GM23338 (cell line): ENCODE measurements around the gene RAB2B. TPM values are rescaled to one million over a fixed set of nuclear protein-coding genes. Genes with fewer than 3 reads are reported as not detected.
A peak's percentile ranks its signal among the peaks of the same experiment; 100 is the strongest.

Source experiments
- ATAC-seq: fragments of 200-7000 bp; cut with Tn5 transposase; 3 replicates; pipeline ENCODE4 v1.9.1; 2020
- DNase-seq: peaks from one replicate; pipeline ENCODE4 v3.0.0-alpha.2; 2015; ENCODE audit warnings: low spot score
- H2AFZ ChIP-seq: fragments of 200-600 bp; sonication (generic); 2 replicates; pipeline ENCODE4 v1.8.0; 2016; ENCODE audit warnings: antibody characterized with exemption, mild to moderate bottlenecking, moderate library complexity
- H3F3A ChIP-seq: fragments of 200-600 bp; sonication (generic); replicated peaks from 2 replicates; pipeline ENCODE4 v1.8.0; 2017; ENCODE audit warnings: antibody characterized with exemption, mixed run types, low read depth
- H3K27ac ChIP-seq: fragments of 200-600 bp; sonication (generic); 2 replicates; pipeline ENCODE4 v1.6.1; 2016; ENCODE audit warnings: low read depth
- H3K27me3 ChIP-seq: fragments of 200-600 bp; sonication (generic); 2 replicates; pipeline ENCODE4 v1.8.0; 2016; ENCODE audit warnings: mild to moderate bottlenecking, mixed run types, moderate library complexity; ENCODE audit not compliant: insufficient read depth
- H3K36me3 ChIP-seq: fragments of 200-600 bp; sonication (generic); 2 replicates; pipeline ENCODE4 v1.8.0; 2016; ENCODE audit warnings: mild to moderate bottlenecking; ENCODE audit not compliant: insufficient read depth
- H3K4me1 ChIP-seq: fragments of 200-600 bp; sonication (generic); 2 replicates; pipeline ENCODE4 v1.8.0; 2016; ENCODE audit warnings: mild to moderate bottlenecking, moderate library complexity; ENCODE audit not compliant: insufficient read depth
- H3K4me2 ChIP-seq: fragments of 200-600 bp; sonication (generic); 2 replicates; pipeline ENCODE4 v1.7.1; 2017; ENCODE audit warnings: mixed run types
- H3K4me3 ChIP-seq: fragments of 200-600 bp; sonication (generic); 2 replicates; pipeline ENCODE4 v1.6.1; 2016; ENCODE audit warnings: mixed run types
- H3K79me2 ChIP-seq: fragments of 200-600 bp; sonication (generic); replicated peaks from 2 replicates; pipeline ENCODE4 v1.8.0; 2017; ENCODE audit warnings: mild to moderate bottlenecking; ENCODE audit not compliant: insufficient read depth
- H3K9me2 ChIP-seq: fragments of 200-600 bp; sonication (generic); 2 replicates; pipeline ENCODE4 v1.8.0; 2017; ENCODE audit not compliant: insufficient read depth
- H4K20me1 ChIP-seq: fragments of 200-600 bp; sonication (generic); replicated peaks from 2 replicates; pipeline ENCODE4 v1.8.0; 2017; ENCODE audit warnings: mild to moderate bottlenecking; ENCODE audit not compliant: insufficient read depth
- H3K27ac Mint-ChIP-seq: 2 replicates; pipeline ENCODE4 v1.8.0; 2020; ENCODE audit warnings: inconsistent platforms, mild to moderate bottlenecking, moderate library complexity, mixed read lengths
- H3K27me3 Mint-ChIP-seq: 3 replicates; pipeline ENCODE4 v1.8.0; 2022; ENCODE audit warnings: low read depth, mild to moderate bottlenecking, moderate library complexity, mixed read lengths, inconsistent platforms; ENCODE audit not compliant: insufficient read depth, poor library complexity
- H3K36me3 Mint-ChIP-seq: 3 replicates; pipeline ENCODE4 v1.8.0; 2021; ENCODE audit warnings: low read depth, mild to moderate bottlenecking, inconsistent platforms, moderate library complexity, mixed read lengths
- H3K4me1 Mint-ChIP-seq: 3 replicates; pipeline ENCODE4 v1.8.0; 2020; ENCODE audit warnings: mild to moderate bottlenecking, inconsistent platforms, mixed read lengths
- H3K4me3 Mint-ChIP-seq: 3 replicates; pipeline ENCODE4 v1.8.0; 2021; ENCODE audit warnings: moderate library complexity, mild to moderate bottlenecking, inconsistent platforms, mixed read lengths
- H3K9me3 Mint-ChIP-seq: 3 replicates; pipeline ENCODE4 v1.8.0; 2020; ENCODE audit warnings: moderate library complexity, mild to moderate bottlenecking, inconsistent platforms, mixed read lengths
- CREB1 ChIP-seq: fragments of 250-450 bp; sonication (Bioruptor Pico); IDR thresholded peaks from 2 replicates; pipeline ENCODE4 v1.5.0; 2020; ENCODE audit warnings: low read depth, mild to moderate bottlenecking, moderate library complexity
- EZH2 ChIP-seq: fragments of 200-600 bp; sonication (generic); IDR thresholded peaks from one replicate; pipeline ENCODE4 v1.8.0; 2017; ENCODE audit warnings: antibody characterized with exemption, mild to moderate bottlenecking, low read depth; ENCODE audit not compliant: unreplicated experiment
- EZH2phosphoT487 ChIP-seq: fragments of 200-600 bp; sonication (generic); IDR thresholded peaks from one replicate; pipeline ENCODE4 v1.8.1; 2018; ENCODE audit warnings: antibody characterized with exemption; ENCODE audit not compliant: unreplicated experiment
- JUNB ChIP-seq: IDR thresholded peaks from one replicate; pipeline ENCODE4 v1.6.1; 2016; ENCODE audit warnings: antibody characterized with exemption; ENCODE audit not compliant: unreplicated experiment
- NANOG ChIP-seq: IDR thresholded peaks from 2 replicates; pipeline ENCODE4 v1.6.1; 2016; ENCODE audit warnings: antibody characterized with exemption, borderline replicate concordance
- POLR2AphosphoS5 ChIP-seq: IDR thresholded peaks from 2 replicates; pipeline ENCODE4 v1.6.1; 2016; ENCODE audit warnings: antibody characterized with exemption, low read depth
- STAT1 ChIP-seq: IDR thresholded peaks from one replicate; pipeline ENCODE4 v1.6.1; 2016; ENCODE audit warnings: antibody characterized with exemption; ENCODE audit not compliant: unreplicated experiment
- ZNF114 ChIP-seq: fragments of 250-450 bp; sonication (Bioruptor Pico); IDR thresholded peaks from 2 replicates; pipeline ENCODE4 v1.5.0; 2020; ENCODE audit warnings: mild to moderate bottlenecking, moderate library complexity
- ZNF331 ChIP-seq: fragments of 250-450 bp; sonication (Bioruptor Pico); IDR thresholded peaks from 2 replicates; pipeline ENCODE4 v1.5.0; 2020; ENCODE audit warnings: low read depth, mild to moderate bottlenecking, moderate library complexity
- polyA plus RNA-seq: library from polyadenylated mRNA; unstranded; fragments of >200 nt; fragmentation: Nextera tagmentation; extraction: Ambion mirVana; gene quantifications from 2 replicates; pipeline ENCODE4 v1.2.1, GENCODE V29; 2016
- total RNA-seq: library from RNA; depleted of rRNA; stranded (reverse); fragments of >200 nt; shearing (Covaris generic); gene quantifications from 2 replicates; pipeline ENCODE4 v1.2.3, GENCODE V29; 2014
- TF ChIP-seq, protein P1 (sequence below): IDR thresholded peaks from 2 replicates; pipeline ENCODE4 v1.6.1; 2016; ENCODE audit warnings: antibody characterized with exemption
- TF ChIP-seq, protein P2 (sequence below), 2 experiments: fragments of 200-600 bp in 1 of 2; sonication (generic) in 1 of 2; conservative IDR thresholded peaks; 2 replicates each; pipeline versions ENCODE4 v1.5.1 to v1.6.1; 2016 to 2017; ENCODE audit warnings: antibody characterized with exemption in 2 of 2, low read depth in 2 of 2, mild to moderate bottlenecking in 2 of 2, moderate library complexity in 1 of 2
- TF ChIP-seq, protein P3 (sequence below): IDR thresholded peaks from one replicate; pipeline ENCODE4 v1.6.1; 2018; ENCODE audit warnings: antibody characterized with exemption; ENCODE audit not compliant: unreplicated experiment
- TF ChIP-seq, protein P4 (sequence below): fragments of 250-450 bp; sonication (Bioruptor Pico); IDR thresholded peaks from 2 replicates; pipeline ENCODE4 v1.5.0; 2020; ENCODE audit warnings: mild to moderate bottlenecking, moderate library complexity

Gene RAB2B
- total and polyA plus RNA-seq, 2 experiments from 2014 or later: 12.9 to 29.9 TPM

DNA sequence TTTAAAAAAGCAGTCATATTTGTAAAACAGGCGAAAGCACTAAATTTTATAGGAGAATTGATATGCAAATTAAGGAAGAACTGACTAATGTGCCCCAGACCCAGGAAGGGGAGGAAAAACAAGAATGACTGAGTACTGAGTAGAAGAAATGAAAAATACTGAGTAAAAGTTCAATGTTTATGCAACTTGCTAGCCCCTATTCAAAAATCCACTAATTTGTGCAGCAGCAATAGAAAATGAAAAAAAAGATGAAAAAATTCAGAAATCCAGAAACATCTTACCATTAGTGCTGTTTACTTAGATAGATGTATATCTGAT is 26.9 kb downstream of the RAB2B start:
- no peak overlapping the region for H3K27ac Mint-ChIP-seq
- 0 out of 2 replicates have a peak overlapping the region, but pooled peaks have one; percentile 3 for H3K4me2 ChIP-seq
- H3K36me3 Mint-ChIP-seq: peaks cover 24% of the 10 kb centered on the region
- H3F3A ChIP-seq: peaks cover 11% of the 10 kb centered on the region
- H3K4me1 ChIP-seq: peaks cover 12% of the 10 kb centered on the region; the same call in 1 of the 2 replicates
- no peaks in the 10 kb centered on the region; the same call in 1 of the 2 replicates for H3K36me3 ChIP-seq
- no peaks in the 10 kb centered on the region for H3K9me2 ChIP-seq
- H3K4me1 Mint-ChIP-seq: peaks cover 20% of the 10 kb centered on the region
- H3K27ac ChIP-seq: no peak overlapping the region
- no peak overlapping the region; the same call in 2 of the 3 replicates for H3K4me3 Mint-ChIP-seq
- ATAC-seq (no peak), DNase-seq (no peak)
- peaks cover 100% of the 10 kb centered on the region for H3K79me2 ChIP-seq
- H3K27me3 Mint-ChIP-seq: peaks cover 8% of the 10 kb centered on the region
- no peak overlapping the region for H2AFZ ChIP-seq
- H3K4me3 ChIP-seq: no peak overlapping the region
- H4K20me1 ChIP-seq: peaks cover 61% of the 10 kb centered on the region
- H3K9me3 Mint-ChIP-seq: no peaks in the 10 kb centered on the region
- H3K27me3 ChIP-seq: no peaks in the 10 kb centered on the region
- TF ChIP-seq CREB1 (CRISPR knock-in tag) (no peak), STAT1 (no peak), ZNF114 (no peak), EZH2 (no peak), POLR2AphosphoS5 (no peak), ZNF331 (CRISPR knock-in tag) (no peak), JUNB (no peak), EZH2phosphoT487 (no peak), NANOG (no peak)
- TF ChIP-seq, protein P1, sequence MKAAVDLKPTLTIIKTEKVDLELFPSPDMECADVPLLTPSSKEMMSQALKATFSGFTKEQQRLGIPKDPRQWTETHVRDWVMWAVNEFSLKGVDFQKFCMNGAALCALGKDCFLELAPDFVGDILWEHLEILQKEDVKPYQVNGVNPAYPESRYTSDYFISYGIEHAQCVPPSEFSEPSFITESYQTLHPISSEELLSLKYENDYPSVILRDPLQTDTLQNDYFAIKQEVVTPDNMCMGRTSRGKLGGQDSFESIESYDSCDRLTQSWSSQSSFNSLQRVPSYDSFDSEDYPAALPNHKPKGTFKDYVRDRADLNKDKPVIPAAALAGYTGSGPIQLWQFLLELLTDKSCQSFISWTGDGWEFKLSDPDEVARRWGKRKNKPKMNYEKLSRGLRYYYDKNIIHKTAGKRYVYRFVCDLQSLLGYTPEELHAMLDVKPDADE: no peak
- TF ChIP-seq, protein P2, sequence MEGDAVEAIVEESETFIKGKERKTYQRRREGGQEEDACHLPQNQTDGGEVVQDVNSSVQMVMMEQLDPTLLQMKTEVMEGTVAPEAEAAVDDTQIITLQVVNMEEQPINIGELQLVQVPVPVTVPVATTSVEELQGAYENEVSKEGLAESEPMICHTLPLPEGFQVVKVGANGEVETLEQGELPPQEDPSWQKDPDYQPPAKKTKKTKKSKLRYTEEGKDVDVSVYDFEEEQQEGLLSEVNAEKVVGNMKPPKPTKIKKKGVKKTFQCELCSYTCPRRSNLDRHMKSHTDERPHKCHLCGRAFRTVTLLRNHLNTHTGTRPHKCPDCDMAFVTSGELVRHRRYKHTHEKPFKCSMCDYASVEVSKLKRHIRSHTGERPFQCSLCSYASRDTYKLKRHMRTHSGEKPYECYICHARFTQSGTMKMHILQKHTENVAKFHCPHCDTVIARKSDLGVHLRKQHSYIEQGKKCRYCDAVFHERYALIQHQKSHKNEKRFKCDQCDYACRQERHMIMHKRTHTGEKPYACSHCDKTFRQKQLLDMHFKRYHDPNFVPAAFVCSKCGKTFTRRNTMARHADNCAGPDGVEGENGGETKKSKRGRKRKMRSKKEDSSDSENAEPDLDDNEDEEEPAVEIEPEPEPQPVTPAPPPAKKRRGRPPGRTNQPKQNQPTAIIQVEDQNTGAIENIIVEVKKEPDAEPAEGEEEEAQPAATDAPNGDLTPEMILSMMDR (conservative IDR thresholded peaks at IDR 0.05; ENCODE audit: low read depth in 2 of 2): no peak
- TF ChIP-seq, protein P3, sequence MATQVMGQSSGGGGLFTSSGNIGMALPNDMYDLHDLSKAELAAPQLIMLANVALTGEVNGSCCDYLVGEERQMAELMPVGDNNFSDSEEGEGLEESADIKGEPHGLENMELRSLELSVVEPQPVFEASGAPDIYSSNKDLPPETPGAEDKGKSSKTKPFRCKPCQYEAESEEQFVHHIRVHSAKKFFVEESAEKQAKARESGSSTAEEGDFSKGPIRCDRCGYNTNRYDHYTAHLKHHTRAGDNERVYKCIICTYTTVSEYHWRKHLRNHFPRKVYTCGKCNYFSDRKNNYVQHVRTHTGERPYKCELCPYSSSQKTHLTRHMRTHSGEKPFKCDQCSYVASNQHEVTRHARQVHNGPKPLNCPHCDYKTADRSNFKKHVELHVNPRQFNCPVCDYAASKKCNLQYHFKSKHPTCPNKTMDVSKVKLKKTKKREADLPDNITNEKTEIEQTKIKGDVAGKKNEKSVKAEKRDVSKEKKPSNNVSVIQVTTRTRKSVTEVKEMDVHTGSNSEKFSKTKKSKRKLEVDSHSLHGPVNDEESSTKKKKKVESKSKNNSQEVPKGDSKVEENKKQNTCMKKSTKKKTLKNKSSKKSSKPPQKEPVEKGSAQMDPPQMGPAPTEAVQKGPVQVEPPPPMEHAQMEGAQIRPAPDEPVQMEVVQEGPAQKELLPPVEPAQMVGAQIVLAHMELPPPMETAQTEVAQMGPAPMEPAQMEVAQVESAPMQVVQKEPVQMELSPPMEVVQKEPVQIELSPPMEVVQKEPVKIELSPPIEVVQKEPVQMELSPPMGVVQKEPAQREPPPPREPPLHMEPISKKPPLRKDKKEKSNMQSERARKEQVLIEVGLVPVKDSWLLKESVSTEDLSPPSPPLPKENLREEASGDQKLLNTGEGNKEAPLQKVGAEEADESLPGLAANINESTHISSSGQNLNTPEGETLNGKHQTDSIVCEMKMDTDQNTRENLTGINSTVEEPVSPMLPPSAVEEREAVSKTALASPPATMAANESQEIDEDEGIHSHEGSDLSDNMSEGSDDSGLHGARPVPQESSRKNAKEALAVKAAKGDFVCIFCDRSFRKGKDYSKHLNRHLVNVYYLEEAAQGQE: no peak
- TF ChIP-seq, protein P4, sequence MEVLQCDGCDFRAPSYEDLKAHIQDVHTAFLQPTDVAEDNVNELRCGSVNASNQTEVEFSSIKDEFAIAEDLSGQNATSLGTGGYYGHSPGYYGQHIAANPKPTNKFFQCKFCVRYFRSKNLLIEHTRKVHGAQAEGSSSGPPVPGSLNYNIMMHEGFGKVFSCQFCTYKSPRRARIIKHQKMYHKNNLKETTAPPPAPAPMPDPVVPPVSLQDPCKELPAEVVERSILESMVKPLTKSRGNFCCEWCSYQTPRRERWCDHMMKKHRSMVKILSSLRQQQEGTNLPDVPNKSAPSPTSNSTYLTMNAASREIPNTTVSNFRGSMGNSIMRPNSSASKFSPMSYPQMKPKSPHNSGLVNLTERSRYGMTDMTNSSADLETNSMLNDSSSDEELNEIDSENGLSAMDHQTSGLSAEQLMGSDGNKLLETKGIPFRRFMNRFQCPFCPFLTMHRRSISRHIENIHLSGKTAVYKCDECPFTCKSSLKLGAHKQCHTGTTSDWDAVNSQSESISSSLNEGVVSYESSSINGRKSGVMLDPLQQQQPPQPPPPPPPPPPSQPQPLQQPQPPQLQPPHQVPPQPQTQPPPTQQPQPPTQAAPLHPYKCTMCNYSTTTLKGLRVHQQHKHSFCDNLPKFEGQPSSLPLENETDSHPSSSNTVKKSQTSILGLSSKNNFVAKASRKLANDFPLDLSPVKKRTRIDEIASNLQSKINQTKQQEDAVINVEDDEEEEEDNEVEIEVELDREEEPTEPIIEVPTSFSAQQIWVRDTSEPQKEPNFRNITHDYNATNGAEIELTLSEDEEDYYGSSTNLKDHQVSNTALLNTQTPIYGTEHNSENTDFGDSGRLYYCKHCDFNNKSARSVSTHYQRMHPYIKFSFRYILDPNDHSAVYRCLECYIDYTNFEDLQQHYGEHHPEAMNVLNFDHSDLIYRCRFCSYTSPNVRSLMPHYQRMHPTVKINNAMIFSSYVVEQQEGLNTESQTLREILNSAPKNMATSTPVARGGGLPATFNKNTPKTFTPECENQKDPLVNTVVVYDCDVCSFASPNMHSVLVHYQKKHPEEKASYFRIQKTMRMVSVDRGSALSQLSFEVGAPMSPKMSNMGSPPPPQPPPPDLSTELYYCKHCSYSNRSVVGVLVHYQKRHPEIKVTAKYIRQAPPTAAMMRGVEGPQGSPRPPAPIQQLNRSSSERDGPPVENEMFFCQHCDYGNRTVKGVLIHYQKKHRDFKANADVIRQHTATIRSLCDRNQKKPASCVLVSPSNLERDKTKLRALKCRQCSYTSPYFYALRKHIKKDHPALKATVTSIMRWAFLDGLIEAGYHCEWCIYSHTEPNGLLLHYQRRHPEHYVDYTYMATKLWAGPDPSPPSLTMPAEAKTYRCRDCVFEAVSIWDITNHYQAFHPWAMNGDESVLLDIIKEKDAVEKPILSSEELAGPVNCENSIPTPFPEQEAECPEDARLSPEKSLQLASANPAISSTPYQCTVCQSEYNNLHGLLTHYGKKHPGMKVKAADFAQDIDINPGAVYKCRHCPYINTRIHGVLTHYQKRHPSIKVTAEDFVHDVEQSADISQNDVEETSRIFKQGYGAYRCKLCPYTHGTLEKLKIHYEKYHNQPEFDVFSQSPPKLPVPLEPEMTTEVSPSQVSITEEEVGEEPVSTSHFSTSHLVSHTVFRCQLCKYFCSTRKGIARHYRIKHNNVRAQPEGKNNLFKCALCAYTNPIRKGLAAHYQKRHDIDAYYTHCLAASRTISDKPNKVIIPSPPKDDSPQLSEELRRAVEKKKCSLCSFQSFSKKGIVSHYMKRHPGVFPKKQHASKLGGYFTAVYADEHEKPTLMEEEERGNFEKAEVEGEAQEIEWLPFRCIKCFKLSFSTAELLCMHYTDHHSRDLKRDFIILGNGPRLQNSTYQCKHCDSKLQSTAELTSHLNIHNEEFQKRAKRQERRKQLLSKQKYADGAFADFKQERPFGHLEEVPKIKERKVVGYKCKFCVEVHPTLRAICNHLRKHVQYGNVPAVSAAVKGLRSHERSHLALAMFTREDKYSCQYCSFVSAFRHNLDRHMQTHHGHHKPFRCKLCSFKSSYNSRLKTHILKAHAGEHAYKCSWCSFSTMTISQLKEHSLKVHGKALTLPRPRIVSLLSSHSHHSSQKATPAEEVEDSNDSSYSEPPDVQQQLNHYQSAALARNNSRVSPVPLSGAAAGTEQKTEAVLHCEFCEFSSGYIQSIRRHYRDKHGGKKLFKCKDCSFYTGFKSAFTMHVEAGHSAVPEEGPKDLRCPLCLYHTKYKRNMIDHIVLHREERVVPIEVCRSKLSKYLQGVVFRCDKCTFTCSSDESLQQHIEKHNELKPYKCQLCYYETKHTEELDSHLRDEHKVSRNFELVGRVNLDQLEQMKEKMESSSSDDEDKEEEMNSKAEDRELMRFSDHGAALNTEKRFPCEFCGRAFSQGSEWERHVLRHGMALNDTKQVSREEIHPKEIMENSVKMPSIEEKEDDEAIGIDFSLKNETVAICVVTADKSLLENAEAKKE: no peak
